GM21825 (cell line): ENCODE results near the gene NFIC.
"Not testable (repeated sequence)": the region's sequence is repeated elsewhere in the genome, so short reads cannot be mapped to it uniquely, and the experiment has no call there.

ENCODE experiments used
- ATAC-seq: cut with Tn5 transposase; IDR thresholded peaks from one replicate; pipeline ENCODE4 v1.9.1; 2021; ENCODE audit warnings: mild to moderate bottlenecking, moderate library complexity; ENCODE audit not compliant: unreplicated experiment

The NFIC gene

DNA sequence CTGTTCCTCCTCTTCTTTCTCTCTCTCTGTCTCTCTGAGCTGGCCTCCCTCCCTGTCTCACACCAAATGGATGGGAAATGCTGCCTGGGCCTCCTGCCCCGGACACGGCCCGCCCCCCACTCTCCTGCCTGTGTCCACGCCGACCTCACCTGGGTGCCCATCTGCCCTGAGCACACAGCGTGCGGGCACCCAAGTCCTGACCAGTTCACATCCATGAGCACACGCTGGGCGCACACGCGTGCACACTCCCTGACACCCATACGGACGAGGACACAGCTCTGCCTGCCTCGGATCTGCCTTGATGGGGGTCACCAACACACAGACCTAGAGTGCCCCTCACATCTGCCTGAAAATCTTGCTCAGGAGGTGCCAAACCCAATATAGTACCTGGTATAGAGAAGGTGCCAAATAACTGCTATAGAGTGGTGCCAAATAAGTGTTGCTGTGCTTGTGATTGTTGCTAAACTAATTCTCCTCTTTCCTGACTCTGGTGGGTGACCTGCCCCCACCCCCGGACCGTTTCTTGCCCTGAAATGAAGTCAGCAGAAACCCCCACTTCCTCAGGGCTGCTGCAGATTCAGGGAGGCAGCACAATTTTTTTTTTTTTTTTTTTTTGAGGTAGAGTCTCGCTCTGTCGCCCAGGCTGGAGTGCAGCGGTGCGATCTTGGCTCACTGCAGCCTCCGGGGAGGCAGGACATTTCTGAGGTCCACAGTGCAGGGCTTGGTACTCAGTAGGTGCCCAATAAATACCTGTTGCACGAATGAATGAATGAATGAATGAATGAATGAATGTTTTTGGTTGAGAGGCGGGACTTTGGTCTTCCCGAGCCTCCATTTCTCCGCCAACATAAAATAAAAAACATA lies 4.6 kb downstream of the NFIC start:
- no peak for ATAC-seq

DNA sequence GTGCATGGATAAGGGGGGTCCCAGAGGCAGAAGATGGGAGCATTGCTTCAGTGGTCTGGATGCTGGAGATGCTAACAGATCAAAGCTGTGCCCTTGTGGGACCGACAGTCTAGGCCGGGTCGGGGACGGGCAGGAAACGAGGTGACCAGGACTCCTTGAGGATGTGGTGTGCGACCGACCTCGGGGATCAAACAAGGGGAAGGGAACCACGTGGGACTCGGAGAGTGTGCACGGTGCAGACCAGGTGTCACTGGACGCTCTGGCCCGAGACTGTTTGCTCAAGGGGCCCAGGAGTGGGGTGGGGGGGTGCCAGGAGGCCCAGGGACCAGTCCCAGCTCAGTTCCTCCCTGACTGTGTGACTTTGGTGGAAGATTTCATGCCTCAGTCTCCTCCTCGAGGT lies 6.0 kb downstream of the NFIC start:
- ATAC-seq = no peak

DNA sequence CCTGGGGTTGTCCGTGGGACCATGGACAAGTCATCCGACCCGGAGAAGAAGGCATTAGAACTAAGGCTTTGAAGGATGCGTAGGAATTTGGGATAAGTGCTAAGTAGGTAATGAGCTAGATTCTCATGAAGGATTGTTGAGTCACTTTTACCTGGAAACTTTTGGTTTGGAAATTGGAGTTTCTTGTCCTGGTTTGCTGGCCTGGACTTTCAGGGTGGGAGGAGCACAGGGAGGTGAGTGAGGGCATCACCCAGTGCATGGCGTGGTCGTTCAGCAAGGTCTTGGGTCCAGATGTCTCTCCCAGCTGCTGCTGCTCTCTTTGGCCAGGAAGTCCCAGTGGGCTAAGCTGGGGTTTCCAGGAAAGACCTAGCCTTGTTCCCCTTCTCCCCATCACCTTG lies 7.6 kb downstream of the NFIC start:
- no peak for ATAC-seq

DNA sequence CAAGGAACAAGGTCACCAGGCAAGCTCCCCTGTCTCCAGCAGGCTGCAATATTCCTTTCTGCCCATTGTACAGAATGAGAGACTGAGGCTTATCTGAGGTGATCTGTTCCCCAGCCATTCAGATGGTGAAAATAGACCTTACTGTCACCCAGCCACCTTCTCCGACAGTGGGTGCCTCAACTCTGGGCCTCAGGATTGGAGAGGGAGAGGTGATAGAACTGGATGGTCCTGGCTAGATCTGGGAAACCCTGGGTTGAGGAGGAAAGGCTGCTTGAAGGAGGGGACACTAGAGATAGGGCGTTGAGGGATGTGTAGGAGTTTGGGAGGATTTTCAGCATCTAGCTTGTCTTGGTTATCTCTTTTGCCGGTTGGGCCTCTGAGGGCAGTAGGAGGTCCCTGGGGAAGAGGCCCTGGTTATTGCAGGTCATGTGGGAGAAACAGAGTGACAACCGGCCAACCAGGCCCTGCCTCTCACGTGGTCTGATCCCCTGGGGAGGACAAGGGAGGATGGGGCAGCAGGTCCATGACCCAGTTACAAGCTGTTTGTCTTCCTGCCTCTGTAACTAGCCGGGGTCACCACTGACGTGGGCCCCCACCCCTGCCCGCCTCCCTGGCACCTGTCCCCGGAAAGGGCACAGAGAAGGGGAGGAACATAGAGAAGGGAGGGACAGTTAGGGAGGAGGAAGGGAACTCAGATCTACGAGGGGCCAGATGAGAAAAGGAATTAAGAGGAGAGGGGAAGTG lies 8.2 kb downstream of the NFIC start:
- ATAC-seq = no peak

DNA sequence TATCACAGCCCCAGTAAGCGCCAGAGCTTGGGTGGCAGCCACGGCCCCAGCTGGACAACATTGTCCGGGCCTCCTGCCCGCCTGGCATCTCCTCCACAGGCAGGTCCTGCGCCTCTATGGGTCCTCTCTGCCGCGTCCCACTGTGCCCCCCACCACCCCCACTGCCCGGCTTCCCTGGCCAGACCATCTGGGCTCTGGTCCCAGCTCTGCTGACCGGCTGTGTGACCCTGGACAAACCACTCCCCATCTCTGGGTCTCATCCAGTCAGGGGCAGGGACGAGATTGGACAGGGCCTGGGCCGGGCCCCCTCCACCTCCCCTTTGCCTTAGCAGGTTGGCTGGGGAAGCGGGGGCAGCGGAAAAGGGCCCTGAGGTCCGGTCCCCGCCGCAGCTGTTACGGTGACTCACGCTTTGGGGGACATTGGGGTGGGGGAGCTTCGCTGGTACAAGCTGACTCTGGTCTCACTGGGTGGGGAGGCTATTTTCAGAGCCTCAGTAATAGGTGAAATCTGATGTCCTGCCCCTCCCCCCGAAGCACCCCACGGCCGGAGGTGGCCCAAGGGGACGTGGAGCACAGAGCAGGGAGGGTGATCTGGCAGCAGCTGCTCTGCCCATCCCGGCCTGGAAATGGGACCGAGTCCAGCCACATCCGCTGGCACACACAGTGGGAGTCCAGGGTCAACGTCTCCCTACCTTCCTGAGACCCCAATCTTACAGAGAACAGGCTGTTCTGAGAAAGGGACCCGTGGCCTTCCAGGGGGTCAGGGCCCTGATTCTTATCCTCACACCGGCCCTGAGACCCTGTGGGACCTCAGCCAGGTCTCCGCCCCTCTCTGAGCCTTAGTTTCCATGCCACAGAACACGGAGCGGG lies 9.1 kb downstream of the NFIC start:
- no peak for ATAC-seq

DNA sequence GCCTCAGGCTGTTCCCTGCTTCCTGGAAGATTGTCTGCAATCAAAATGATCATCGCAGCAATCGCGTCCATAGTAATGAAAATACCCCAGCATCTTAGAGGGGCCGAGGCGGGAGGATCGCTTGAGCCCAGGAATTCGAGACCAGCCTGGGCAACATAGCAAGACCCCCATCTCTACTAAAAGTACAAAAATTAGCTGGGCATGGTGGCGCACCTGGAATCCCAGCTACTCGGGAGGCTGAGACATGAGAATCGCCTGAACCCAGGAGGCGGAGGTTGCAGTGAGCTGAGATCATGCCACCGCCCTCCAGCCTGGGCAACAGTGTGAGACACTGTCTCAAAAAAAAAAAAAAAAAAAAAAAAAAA lies 9.7 kb downstream of the NFIC start:
- not testable (repeated sequence) for ATAC-seq

DNA sequence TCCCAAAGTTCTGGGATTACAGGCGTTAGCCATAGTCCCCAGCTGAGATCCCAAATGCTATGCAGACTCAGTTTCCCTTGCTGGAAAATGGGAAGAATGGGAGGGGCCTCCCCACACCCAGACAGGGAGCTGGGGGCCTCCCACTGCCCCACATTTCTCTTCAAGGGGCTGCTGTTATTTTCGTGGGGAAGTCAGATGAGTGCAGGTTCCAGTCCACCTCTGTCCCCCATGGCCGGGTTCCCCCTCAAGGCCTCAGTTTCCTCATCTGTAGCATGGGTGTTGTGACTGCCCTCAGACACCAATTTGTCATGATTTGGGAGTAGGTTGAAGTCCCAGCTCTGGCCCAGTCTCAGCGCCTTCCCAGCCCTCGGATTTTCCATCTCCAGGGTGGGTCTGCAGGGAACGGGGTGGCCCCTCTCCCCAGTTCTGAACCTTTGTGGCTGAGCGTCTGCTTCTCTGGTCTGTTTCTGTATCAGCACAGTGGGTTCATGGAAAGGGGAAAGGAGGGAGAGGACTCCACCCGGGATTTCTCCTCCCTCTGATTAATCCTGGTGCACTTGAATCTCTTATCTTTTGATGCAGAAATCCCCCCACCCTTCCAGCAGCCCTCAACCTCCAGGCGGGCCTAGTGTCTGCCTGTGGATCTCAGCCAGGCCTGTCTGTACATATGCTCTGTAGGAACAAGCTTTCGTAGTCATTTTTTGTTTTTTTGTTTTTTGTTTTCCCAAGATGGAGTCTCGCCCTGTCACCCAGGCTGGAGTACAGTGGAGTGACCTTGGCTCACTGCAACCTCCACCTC lies 12.2 kb downstream of the NFIC start:
- ATAC-seq = no peak

DNA sequence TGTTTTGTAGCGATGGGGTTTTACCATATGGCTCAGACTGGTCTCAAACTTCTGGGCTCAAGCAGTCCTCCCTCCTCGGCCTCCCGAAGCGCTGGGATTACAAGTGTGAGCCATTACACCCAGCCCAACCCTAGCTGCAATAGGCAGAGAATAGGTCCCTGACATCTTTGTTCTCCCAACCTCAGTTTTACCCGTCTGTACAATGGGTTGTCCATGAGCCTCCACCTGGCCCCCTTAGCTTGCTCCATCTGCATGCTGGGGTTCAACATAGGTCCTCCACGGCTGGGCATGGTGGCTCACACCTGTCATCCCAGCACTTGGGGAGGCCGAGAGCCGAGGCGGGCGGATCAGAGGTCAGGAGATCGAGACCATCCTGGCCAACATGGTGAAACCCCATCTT lies 14.4 kb downstream of the NFIC start:
- ATAC-seq = no peak

DNA sequence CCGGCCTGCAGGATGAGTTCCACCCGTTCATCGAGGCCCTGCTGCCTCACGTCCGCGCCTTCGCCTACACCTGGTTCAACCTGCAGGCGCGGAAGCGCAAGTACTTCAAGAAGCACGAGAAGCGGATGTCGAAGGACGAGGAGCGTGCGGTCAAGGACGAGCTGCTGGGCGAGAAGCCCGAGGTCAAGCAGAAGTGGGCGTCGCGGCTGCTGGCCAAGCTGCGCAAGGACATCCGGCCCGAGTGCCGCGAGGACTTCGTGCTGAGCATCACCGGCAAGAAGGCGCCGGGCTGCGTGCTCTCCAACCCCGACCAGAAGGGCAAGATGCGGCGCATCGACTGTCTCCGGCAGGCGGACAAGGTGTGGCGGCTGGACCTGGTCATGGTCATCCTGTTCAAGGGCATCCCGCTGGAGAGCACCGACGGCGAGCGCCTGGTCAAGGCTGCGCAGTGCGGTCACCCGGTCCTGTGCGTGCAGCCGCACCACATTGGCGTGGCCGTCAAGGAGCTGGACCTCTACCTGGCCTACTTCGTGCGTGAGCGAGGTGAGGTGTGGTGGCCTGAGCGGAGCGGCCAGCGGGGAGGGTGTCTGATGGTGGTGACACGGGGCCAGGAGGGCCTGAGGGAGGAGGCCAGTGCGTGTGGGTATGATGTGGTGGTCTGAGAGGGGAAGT lies 15.5 kb downstream of the NFIC start:
- no peak for ATAC-seq

DNA sequence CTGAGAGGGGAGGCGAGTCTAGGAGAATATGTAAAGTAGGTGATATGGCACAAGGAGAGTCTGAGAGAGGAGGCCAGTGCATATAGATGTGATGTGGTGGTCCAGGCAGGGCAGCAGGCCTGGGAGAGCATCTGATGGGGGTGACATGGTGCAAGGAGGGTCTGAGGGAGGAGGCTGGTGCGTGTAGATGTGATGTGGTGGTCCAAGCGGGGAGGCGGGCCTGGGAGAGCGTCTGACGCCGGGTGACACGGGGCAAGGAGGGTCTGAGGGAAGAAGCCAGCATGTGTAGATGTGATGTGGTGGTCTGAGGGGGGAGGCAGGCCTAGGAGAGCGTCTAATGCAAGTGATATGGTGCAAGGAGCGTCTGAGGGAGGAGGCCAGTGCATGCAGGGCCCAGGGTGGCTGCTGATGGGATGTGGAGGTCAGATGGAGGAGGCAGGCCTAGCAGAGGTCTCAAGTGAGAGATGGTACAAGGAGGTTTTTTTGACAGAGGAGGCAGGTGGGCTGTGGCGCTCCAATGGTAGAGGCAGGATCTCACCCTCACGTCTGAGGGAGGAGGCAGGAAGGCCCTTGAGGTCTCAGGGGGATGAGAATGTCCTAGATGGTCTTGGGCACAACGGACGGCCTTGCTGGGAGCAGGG lies 16.2 kb downstream of the NFIC start:
- ATAC-seq = no peak

DNA sequence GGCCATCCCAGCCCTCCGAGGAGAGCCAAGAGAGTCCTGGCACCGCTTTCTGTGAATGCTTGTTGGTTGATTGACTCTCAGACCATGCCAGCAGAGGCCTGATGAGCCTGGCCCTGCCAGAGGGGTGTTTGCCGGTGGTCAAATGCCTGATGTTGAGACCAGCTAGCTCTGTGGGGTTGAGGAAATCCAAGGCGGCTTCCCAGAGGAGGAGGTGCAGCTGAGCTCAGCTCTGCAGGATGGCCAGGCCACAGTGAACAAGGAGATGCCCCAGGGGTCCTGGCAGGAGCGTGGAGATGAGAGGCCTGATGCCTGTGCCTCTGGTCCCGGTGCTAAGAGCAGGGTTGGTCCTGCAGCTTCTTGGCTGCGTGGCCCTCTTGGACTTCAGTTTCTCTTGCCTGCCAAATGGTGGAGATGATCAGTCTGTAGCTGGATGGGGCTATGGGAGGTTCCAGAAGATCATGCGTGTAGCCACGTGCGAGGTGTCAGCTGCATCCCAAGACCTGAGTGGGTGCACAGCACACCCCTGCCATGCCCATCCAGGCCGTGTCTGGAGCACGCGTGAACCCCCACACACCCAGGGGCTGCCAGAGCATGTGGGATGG lies 16.8 kb downstream of the NFIC start:
- no peak for ATAC-seq

DNA sequence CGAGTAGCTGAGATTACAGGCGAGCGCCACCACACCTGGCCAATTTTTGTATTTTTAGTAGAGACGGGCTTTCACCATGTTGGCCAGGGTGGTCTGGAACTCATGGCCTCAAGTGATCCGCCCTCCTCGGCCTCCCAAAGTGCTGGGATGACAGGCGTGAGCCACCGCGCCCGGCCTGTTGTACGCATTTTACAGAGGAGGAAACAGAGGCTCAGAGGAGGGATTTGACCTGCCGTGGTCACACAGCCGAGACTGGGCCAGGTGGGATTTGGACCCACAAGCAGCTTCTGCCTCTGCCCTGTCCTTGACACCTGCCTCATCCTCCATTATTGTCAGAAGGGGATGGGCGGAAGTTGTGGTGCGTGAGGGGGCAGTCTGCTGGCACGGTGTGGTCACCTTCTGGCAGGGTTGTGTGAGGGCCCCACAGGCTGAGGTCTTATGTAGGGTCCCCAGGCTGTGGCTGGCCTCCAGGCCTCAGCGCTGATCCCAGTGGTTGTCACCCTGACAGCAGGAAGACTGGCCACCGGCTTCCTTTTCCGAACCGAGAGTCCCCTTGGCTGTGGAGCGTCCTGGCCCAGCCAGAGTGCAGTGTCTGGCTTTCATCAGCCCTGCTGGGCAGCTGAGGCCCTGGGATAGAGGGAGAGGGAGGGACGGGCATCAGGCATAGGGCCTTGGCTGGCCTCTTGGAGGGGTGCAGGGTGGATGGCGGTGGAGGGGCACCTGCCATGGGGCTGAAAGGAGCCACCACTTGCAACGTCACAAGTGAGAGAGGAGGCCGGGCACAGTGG lies 20.3 kb downstream of the NFIC start:
- ATAC-seq = no peak

DNA sequence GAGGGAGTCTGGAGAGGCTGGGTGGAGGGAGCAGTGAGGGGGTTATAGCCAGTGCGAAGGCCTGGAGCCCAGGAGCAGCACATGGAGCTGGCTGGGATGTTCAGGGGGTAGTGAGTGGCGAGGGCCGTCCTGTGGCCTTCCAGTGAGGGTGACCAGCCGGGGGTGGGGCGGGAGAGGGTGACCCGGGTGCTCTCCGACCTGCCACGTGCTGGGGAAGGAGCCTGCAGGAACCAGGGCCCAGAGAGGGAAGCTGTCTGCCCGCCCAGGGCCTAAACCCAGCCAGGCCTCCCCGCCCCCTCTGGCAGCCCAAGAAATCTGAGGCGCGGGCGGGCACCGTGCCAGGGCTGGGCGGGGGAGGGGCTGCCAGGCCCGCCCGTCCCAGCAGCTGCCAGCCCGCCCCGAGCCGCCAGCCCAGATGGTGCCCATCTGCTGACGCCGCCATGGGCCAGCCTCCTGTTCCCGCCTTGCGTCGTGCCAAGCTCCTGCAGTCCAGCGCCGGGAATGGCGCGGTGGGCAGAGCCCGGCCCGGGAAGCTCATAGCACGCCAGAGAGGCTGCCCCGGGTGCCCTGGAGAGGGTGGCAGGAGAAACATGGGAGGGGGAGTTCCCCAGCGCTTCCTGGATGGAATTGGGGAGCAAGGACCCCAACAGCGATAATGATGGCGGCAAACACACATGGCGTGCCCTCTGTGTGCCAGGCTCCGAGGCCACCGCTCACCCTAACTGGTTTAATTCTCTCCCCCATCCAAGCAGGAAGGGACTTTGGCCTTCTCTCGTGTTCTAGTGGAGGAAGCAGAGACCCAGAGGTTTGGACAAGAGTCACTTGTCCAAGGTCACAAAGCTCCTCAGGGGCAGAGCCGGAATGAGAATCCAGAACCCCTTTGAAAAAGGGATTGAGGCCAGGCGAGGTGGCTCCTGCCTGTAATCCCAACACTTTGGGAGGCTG lies 21.5 kb downstream of the NFIC start:
- no peak for ATAC-seq

DNA sequence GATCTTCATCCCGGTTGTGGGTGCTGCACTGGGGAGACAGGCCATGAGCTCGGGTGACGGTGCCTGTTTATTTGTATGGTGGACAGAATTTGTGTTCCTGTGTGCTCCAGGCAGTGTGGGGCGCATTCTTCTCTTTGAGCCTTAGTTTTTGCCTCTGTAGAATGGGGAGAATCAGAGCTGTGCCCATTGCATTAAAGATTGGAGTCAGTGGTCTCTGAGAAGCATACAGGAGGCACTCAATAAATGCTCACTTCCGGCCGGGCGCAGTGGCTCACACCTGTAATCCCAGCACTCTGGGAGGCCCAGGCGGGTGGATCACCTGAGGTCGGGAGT lies 23.0 kb downstream of the NFIC start:
- no peak for ATAC-seq

DNA sequence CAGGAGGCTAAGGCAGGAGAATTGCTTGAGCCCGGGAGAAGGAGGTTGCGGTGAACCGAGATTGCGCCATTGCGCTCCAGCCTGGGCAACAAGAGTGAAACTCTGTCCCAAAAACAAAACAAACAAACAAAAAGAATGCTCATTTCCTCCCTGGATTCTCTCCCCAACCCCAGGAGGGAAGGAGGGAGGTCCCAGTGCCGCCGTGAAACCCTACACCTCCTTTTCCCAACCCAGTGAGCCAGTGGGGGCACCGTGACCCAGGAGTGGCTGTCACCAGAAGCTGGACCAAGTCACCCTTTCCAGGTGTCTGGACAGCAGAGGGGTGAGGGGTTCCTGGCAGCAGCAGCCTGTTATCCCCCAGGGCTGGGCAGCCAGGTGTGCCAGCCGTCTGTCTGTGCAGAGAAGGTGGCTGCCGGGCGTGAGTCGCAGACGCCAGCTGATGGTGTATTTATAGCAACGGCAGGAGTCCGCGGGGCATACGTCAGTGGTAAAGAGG lies 23.5 kb downstream of the NFIC start:
- ATAC-seq = no peak

DNA sequence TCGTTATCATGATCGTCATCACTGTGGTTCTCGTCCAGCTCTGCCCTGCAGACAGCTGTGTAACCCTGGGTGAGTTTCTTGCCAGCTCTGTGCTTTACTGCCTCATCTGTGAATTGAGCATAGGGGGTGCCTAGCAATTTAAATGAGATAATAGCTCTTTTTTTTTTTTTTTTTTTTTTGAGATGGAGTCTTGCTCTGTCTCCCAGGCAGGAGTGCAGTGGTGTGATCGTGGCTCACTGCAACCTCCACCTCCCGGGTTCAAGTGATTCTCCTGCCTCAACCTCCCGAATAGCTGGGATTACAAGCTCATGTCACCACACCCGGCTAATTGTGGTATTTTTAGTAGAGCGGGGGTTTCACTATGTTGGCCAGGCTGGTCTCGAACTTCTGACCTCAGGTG lies 25.5 kb downstream of the NFIC start:
- ATAC-seq = not testable (repeated sequence)

DNA sequence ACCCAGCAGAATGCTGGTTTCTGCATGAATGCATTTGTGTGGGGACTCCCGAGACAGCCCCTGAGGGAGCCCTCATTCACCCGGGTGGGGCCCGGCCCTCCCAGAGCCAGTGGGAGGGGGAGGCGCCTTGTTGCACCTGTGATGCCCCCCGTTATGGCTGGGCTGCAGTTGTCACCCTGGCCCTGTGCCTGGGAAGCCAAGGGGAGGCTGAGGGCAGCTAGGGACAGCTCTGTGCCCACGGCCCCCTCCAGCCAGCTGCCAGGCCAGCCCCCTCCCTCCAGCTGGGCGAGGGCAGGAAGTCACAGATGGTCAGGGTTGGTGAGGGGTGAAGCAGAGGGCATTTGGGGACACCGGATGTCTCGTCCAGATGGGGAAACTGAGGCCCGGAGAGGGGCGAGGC lies 26.1 kb downstream of the NFIC start:
- no peak for ATAC-seq
